HG03439 (cell line): ENCODE results near the gene SLC35B2.

ENCODE experiments used
- ATAC-seq: cut with Tn5 transposase; IDR thresholded peaks from one replicate; pipeline ENCODE4 v1.9.1; 2021; ENCODE audit warnings: mild to moderate bottlenecking, moderate library complexity; ENCODE audit not compliant: unreplicated experiment

The SLC35B2 gene

DNA sequence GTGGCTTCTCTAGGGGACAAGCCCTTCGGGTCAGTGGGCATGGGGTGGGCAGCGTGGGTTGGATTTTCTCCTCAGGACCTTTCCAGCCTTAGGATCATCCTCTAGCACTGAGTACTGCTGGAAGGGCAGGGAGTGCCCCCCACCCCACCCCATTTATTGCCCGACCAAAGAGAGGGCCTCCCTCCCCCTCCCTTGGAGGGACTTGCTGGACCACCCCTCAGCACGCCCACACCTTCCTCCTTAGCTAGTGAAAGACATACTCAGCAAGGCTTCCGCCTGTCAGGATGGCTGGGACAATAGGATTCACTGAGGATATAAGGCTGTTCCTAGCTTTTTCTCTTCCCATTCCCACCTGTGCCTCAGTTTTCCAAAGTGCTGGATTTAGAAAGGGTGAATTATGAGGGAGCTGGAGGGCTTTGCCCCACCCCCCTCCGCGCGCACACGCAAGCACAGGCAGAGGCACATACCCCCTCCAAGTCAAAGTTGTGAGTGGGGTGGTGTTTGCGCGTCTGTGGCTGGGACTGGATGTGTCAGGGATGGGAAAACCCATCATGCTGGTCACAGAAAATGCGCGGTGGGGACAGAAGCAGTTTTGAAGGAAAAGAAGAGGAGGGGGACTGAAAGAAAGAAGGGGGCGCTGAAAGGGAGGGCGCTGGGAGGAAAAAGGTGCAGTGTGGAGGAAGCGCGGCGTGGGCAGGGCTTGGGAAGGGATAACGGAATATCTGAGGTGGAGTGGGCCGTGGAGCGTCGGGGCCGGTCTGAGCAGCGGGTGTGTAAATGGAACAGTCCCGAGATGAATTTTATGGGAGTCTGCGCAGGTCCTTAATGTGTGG is 34.6 kb downstream of the SLC35B2 start:
- no peak for ATAC-seq

GRCh38 chr6:44221961-44222335 is 35.4 kb downstream of the SLC35B2 start:
- no peak for ATAC-seq

DNA sequence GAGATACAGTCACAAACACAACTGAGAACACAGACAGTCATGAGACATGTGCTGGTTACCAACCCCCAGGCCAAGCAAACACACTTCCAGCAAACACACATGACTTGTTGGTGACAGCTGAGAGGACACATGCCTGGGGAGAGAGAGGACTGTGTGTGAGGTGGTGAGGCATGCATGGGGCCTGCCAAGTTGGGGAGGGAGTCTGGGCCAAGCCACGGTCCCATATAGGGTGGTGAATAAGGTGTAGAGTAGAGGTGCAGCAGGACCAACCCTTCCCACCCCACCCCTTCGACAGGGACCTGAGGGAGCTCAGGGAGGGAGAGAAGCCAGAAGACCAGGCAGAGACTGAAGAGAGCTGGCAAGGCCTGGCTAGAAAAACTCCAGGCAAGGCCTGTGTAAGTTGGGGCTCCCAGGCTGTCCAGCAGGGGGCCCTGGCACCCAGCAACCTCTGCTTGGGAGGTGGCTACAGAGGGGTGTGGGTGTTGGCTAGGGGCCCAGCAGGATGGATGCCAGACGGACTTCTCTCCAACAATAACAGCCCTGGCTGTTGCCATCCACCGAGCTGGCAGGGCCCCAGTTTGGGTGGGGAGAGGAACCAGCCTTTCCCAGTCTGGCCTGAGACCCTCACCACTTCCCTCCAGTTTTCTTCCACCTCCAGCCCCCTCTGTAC is 35.9 kb downstream of the SLC35B2 start:
- ATAC-seq, result peak; percentile 42

- no peak for ATAC-seq
Observed at GRCh38 chr6:44220913-44221290, 36.4 kb downstream of the SLC35B2 start.

DNA sequence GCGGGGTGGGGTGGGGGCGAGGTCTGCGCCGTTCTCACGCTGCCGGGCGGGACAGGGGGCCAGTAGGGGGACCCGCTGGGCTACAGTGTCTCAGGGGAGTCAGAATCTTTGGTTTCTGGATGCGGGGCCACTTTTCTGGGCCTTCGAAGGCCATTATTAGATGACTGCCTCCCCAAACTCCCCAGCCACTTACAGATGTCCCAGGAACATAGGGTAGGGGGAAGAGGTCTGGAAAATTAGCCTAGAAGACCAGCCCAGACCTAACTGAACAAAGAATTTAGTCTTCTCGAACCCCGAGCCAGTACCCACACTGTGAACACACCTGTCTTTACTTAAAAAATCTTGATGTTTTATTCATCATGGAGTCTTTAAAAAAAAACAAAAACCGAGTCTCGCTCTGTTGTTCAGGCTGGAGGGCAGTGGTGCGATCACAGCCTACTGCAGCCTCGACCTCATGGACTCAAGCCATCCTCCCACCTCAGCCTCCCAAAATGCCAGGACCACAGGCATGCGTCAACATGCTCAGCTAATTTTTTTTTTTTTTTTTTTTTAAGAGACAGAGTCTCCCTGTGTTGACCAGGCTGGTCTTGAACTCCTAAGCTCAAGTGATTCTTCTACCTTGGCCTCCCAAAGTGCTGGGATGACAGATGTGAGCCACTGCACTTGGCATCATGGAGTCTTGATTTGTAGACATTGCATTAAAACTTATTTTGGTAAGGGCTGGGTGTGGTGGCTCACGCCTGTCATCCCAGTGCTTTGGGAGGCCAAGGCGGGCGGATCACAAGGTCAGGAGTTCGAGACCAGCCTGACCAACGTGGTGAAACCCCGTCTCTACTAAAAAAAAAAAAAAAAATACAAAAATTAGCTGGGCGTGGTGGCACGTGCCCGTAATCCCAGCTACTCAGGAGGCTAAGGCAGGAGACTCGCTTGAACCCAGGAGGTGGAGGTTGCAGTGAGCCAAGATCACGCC is 37.2 kb downstream of the SLC35B2 start:
- ATAC-seq, result no peak

DNA sequence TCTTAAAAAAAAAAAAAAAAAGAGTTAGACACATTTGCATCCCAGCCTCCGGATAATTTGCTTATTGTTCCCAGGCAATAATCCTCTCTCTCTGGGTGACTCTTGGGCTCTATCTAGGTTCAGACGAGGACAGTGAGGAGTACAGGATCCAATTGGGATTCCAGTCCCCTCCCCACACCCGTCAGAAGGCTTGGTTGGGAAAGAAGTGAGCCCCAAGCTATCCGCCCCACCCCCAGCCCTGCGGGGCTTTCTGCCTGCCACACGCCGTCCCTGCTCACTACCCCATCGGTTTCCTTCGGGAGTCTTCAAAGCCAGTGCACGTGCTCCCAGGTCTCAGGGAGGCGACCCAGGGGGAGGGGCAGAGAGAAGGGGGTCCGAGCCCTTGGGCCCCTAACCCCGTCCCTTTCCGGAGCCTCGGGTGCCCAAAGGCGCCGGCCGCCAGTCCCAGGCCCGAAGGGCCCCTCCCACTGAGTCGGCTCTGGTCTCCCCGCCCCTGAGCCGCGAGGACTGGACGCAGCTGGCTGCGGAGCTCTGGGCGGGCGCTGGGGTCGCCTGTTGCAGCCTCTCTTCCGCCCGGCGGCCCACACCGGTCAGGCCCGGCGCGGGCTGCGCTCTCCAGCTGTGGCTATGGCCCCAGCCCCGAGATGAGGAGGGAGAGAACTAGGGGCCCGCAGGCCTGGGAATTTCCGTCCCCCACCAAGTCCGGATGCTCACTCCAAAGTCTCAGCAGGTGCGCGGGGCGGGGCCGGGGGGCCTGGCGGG is 38.1 kb downstream of the SLC35B2 start:
- ATAC-seq, result peak; percentile 47

DNA sequence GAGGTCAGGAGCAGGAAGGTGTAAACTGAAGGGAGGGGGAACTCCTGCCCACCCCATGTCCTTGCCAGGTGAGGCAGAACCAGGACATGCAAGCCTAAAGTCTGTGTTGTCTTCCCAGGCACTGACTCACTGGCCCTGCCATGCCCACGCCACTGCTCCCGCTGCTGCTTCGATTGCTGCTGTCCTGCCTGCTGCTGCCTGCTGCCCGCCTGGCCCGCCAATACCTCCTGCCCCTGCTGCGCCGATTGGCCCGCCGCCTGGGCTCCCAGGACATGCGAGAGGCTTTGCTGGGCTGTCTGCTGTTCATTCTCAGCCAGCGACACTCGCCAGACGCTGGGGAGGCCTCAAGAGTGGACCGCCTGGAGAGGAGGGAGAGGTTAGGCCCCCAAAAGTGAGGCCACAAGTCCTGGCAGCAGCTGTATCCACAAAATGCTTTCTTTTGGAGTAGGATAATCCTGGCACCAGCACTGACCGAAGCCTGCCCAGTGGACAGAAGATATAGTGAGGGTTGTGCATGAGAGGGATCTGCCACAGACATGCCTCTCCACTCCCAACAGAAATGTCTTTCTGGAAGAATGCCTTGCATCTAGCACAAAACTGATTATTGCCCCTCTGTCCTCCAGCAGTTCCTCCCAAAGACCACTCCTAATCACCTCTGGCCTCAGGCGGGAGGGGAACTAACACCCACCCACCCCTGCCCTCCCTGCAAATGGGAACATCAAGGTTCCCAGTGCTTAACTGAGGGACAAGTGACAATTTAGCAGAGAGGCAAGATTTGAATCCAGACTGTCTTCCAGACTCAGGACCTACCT is 39.8 kb downstream of the SLC35B2 start:
- ATAC-seq, result no peak

DNA sequence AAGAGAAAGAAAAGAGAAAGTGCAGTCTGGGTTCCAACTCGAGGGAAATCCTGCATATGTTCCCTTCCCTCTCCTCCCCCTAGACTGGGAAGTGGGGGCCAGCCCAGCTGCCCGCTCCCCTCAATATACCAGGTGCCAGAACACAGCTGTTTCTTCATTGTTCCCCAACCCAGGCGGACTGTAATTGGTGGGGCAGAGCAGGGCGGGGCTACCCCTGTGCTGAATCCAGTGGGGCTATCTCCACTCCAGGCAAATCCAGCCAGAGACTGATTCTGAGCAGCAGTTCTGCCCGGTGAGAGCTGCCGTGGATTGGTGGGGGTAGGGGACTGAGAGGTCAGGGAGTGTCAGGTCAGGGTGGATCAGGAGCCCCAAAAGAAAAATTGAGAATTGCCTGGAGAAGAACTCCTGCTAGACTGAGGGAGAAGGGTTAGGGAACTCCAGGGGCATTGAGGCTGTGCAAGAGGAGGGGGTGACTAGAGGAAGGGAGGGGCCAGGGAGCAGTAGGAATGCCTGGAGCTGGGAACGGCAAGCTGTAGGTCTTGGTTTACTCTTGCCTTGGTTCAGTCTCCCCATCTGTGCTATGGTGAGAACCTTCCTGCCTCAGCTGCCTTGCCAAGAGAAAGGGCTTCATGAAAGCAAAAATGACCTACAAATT is 40.5 kb downstream of the SLC35B2 start, which contains the start of gene MYMX:
Gene MYMX, plus strand, starts transcription at position 250 of the 655 bp plus-strand sequence. CDS start 546 bp downstream, outside the sequence.
- ATAC-seq, result no peak

DNA sequence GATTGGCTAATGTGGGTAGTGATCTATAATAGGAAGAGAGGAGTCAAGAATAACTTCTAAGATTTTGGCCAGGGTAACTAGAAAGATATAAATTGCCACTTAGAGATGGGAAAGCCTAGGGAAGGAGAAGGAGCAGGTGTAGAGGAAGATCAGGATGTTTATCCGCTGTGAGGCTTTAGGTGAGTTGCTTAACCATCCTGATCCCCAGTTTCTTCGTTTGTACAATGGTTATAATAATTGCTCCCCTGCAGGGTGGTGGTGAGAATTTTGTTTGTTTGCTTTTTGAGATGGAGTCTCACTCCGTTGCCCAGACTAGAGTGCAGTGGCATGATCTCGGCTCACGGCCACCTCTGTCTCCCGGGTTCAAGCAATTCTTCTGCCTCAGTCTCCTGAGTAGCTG is 43.0 kb downstream of the SLC35B2 start:
- ATAC-seq, result no peak

DNA sequence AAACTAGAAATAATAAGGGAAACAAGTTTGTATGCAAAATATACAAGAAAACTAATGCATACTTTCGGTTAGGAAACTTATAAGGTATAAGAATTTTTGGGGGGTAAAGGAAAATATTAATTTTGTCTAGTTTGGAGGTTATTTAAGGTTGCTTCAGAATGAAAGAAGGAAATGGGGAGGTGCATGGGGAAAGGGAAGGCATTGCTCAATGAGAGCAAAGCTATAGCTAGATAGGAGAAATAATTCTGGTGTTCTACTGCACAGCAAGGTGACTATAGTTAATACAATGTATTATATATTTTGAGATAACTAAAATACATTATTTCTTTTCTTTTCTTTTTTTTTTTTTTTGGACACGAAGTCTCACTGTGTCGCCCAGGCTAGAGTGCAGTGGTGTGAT is 46.0 kb downstream of the SLC35B2 start:
- no peak for ATAC-seq

DNA sequence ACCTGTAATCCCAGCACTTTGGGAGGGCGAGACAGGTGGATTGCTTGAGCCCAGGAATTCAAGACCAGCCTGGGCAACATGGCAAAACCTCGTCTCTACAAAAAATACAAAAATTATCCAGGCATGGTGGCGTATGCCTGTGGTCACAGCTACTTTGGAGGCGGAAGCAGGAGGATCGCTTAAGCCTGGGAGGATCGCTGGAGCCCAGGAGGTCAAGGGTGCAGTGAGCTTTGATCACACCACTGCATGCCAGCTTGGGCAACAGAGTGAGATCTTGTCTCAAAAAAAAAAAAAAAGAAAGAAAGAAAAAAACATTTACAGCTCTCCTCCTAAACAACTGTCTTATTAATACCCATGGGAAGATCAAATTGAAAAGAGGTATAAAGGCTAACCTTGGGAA is 49.4 kb downstream of the SLC35B2 start:
- ATAC-seq, result no peak
